Pericardium fibroblast (primary cell): ENCODE measurements around the gene UBL3. TPM values are rescaled to one million over a fixed set of nuclear protein-coding genes. Genes with fewer than 3 reads are reported as not detected.

Experiments
- total RNA-seq: library from RNA; depleted of rRNA; stranded (reverse); fragments of >200 nt; gene quantifications from 2 replicates; pipeline ENCODE4 v1.2.3, GENCODE V29; 2015

Gene UBL3, protein sequence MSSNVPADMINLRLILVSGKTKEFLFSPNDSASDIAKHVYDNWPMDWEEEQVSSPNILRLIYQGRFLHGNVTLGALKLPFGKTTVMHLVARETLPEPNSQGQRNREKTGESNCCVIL
- 13.0 and 14.0 TPM in 2 replicates for total RNA-seq

GRCh38 chr13:29850213-29850898 is at the start of gene UBL3:
TSS of gene UBL3 (minus strand) at chr13:29850617. CDS start at chr13:29849538, 1,079 bp downstream.

